ENCODE results near the gene FAM227A.

FAM227A gene

GRCh38 chr22:38531251-38531938, 124.8 kb downstream of the FAM227A start:
- no peak for DNase-seq
